Embryonic facial prominence (tissue), 1 donor: ENCODE results near the gene MYRF.

Source experiments
- DNase-seq: peaks from one replicate; pipeline ENCODE4 v3.0.0-alpha.2; 2016; ENCODE audit errors: extremely low spot score

Gene MYRF

GRCh38 chr11:61816736-61817455 is 64.5 kb downstream of the MYRF start, which contains the start of gene FADS1:
Gene FADS1 (minus strand): TSS chr11:61817003. CDS start chr11:61816929, 74 bp downstream.
- DNase-seq: peak; percentile 78

- no peak for DNase-seq
Measured at GRCh38 chr11:61817471-61818202, 65.2 kb downstream of the MYRF start.

- DNase-seq: no peak
Measured at GRCh38 chr11:61820174-61820573, 67.7 kb downstream of the MYRF start.

GRCh38 chr11:61826930-61827570 is 74.6 kb downstream of the MYRF start:
- no peak for DNase-seq

- peak; percentile 53 for DNase-seq
Measured at GRCh38 chr11:61827571-61828378, 75.3 kb downstream of the MYRF start, which contains the start of gene FADS2. Gene FADS2 (plus strand): TSS chr11:61828300. CDS start chr11:61828391, 91 bp downstream.

GRCh38 chr11:61828379-61828628 is 75.9 kb downstream of the MYRF start:
- DNase-seq: no peak

GRCh38 chr11:61828629-61829407 is 76.4 kb downstream of the MYRF start:
- no peak for DNase-seq

GRCh38 chr11:61829806-61830205 is 77.4 kb downstream of the MYRF start:
- no peak for DNase-seq

GRCh38 chr11:61830237-61831105 is 78.0 kb downstream of the MYRF start:
- DNase-seq: no peak

GRCh38 chr11:61832207-61832606 is 79.8 kb downstream of the MYRF start:
- DNase-seq: no peak

- DNase-seq: no peak
Measured at GRCh38 chr11:61832754-61833153, 80.3 kb downstream of the MYRF start.

- DNase-seq: no peak
Measured at GRCh38 chr11:61833471-61833870, 81.0 kb downstream of the MYRF start.

GRCh38 chr11:61833926-61834277 is 81.5 kb downstream of the MYRF start:
- DNase-seq: no peak

GRCh38 chr11:61834278-61835048 is 82.0 kb downstream of the MYRF start:
- DNase-seq: no peak

- no peak for DNase-seq
Measured at GRCh38 chr11:61836193-61836592, 83.8 kb downstream of the MYRF start.

- no peak for DNase-seq
Measured at GRCh38 chr11:61837411-61838005, 85.1 kb downstream of the MYRF start.
